Measurements from ENCODE around the gene IL4I1.

GRCh38 chr19:49884760-49885159 lies 11.9 kb downstream of the IL4I1 start:
- TF ChIP-seq CTCF (IDR thresholded peaks at IDR 0.05) (no peak), ZFX (IDR thresholded peaks at IDR 0.05; ENCODE audit: borderline replicate concordance) (no peak)

All from 22Rv1 (cell line).